Immature natural killer cell (primary cell): ENCODE measurements around the gene DUOX2. TPM values are rescaled to one million over a fixed set of nuclear protein-coding genes. Genes with fewer than 3 reads are reported as not detected.

Experiments
- DNase-seq, 3 donors: peaks; one replicate each; pipeline ENCODE4 v3.0.0; 2022; ENCODE audit warnings: mixed read lengths in 1 of 3
- H3K27ac Mint-ChIP-seq, 6 donors: one replicate each; pipeline ENCODE4 v1.8.0; 2020; ENCODE audit warnings: mixed read lengths in 6 of 6, mild to moderate bottlenecking in 5 of 6, inconsistent platforms in 4 of 6, moderate library complexity in 3 of 6
- H3K27me3 Mint-ChIP-seq, 3 donors: one replicate each; pipeline ENCODE4 v1.8.0; 2020 to 2021; ENCODE audit warnings: low read depth in 3 of 3, mild to moderate bottlenecking in 3 of 3, mixed read lengths in 3 of 3, moderate library complexity in 3 of 3, inconsistent platforms in 1 of 3
- H3K36me3 Mint-ChIP-seq, 3 donors: one replicate each; pipeline ENCODE4 v1.8.0; 2020; ENCODE audit warnings: mixed read lengths in 3 of 3, inconsistent platforms in 2 of 3, mild to moderate bottlenecking in 2 of 3
- H3K4me1 Mint-ChIP-seq, 2 donors: one replicate each; pipeline ENCODE4 v1.8.0; 2020; ENCODE audit warnings: inconsistent platforms in 2 of 2, mild to moderate bottlenecking in 2 of 2, mixed read lengths in 2 of 2, moderate library complexity in 1 of 2
- H3K4me3 Mint-ChIP-seq, 5 donors: one replicate each; pipeline ENCODE4 v1.8.0; 2020; ENCODE audit warnings: mild to moderate bottlenecking in 5 of 5, mixed read lengths in 5 of 5, inconsistent platforms in 3 of 5, moderate library complexity in 3 of 5
- H3K9me3 Mint-ChIP-seq, 6 donors: one replicate each; pipeline ENCODE4 v1.8.0; 2020; ENCODE audit warnings: mild to moderate bottlenecking in 6 of 6, mixed read lengths in 6 of 6, inconsistent platforms in 4 of 6, moderate library complexity in 3 of 6
- polyA plus RNA-seq, 3 donors: library from polyadenylated mRNA; unstranded; fragments of 300-500 nt; fragmentation: Illumina TruSeq; gene quantifications; one replicate each; pipeline ENCODE4 v1.2.3, GENCODE V29; 2021

The DUOX2 gene
- polyA plus RNA-seq, 3 donors from 2014 or later, result not detected

GRCh38 chr15:45120081-45120972, 6.4 kb upstream of the DUOX2 start:
- no peak overlapping the region for H3K27ac Mint-ChIP-seq
- peaks cover 14 to 16% of the 10 kb centered on the region in 2 donors for H3K4me1 Mint-ChIP-seq
- no peak for DNase-seq
- no peak overlapping the region for H3K4me3 Mint-ChIP-seq
- no peaks in the 10 kb centered on the region for H3K36me3 Mint-ChIP-seq
- no peaks in the 10 kb centered on the region for H3K9me3 Mint-ChIP-seq
- H3K27me3 Mint-ChIP-seq, result peaks cover 16 to 24% (median 22%) of the 10 kb centered on the region in 3 donors

DNA sequence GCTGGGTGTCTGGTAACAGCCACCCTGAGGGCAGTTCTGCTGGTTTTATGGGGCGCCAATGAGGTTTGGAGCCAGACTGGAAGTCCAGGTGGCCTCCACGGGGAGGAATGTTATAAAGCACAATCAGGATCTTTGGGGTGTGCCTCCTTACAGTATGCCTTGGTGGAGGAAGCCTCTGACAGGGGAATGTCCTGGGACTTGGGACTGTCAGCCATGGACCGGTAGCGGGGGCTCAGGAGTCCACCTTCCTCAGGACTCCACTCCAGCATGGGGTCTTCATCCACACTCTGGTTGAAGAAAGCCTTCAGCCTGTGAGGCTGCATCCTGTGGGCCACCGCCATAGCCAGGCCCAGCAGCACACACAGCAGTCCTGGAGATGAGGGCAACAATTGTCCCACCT, 5.0 kb upstream of the DUOX2 start:
- Mint-ChIP-seq H3K36me3 (no peaks in the 10 kb centered on the region), H3K4me3 (no peak overlapping the region), H3K4me1 (peaks cover 14 to 16% of the 10 kb centered on the region in 2 donors), H3K27ac (no peak overlapping the region), H3K9me3 (no peaks in the 10 kb centered on the region), H3K27me3 (peaks cover 16 to 28% (median 26%) of the 10 kb centered on the region in 3 donors)
- no peak for DNase-seq

- Mint-ChIP-seq H3K4me1 (peaks cover 14 to 16% of the 10 kb centered on the region in 2 donors), H3K27ac (no peak overlapping the region), H3K36me3 (no peaks in the 10 kb centered on the region), H3K9me3 (no peaks in the 10 kb centered on the region), H3K4me3 (peak overlapping the region; percentile 74 to 91 (median 83)), H3K27me3 (peaks cover 14 to 31% (median 26%) of the 10 kb centered on the region in 3 donors)
- DNase-seq, result peak; percentile 68 to 74 (median 73)
Observed at GRCh38 chr15:45118131-45118588, 4.2 kb upstream of the DUOX2 start.

DNA sequence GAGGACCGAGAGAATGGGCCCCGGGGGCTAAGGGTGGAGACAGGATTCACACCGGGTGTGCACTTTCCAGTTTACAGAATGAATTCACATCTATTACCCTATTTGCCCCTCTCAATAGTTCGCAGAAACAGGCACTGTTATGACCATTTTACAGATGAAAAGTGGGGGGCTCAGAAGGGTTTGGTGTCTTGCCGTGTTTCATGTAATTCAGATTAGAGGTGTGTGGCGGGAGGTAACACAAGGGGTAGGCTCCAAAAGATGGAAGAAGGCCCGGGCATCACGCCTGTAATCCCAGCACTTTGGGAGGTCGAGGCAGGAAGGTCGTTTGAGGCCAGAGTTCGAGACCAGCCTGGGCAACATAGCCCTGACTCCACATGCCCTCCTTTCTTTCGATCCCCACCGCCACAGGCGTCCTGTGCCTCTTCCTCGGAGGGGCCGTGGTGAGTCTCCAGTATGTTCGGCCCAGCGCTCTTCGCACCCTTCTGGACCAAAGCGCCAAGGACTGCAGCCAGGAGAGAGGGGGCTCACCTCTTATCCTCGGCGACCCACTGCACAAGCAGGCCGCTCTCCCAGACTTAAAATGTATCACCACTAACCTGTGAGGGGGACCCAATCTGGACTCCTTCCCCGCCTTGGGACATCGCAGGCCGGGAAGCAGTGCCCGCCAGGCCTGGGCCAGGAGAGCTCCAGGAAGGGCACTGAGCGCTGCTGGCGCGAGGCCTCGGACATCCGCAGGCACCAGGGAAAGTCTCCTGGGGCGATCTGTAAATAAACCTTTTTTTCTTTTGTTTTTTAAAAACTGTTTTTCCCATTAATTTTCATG, 3.5 kb upstream of the DUOX2 start:
- H3K36me3 Mint-ChIP-seq, result no peaks in the 10 kb centered on the region
- no peaks in the 10 kb centered on the region for H3K9me3 Mint-ChIP-seq
- H3K4me3 Mint-ChIP-seq, result peak overlapping the region; percentile 74 to 91 (median 83)
- peaks cover 11 to 31% (median 27%) of the 10 kb centered on the region in 3 donors for H3K27me3 Mint-ChIP-seq
- H3K27ac Mint-ChIP-seq, result no peak overlapping the region
- DNase-seq, result no peak
- peaks cover 14 to 16% of the 10 kb centered on the region in 2 donors for H3K4me1 Mint-ChIP-seq

DNA sequence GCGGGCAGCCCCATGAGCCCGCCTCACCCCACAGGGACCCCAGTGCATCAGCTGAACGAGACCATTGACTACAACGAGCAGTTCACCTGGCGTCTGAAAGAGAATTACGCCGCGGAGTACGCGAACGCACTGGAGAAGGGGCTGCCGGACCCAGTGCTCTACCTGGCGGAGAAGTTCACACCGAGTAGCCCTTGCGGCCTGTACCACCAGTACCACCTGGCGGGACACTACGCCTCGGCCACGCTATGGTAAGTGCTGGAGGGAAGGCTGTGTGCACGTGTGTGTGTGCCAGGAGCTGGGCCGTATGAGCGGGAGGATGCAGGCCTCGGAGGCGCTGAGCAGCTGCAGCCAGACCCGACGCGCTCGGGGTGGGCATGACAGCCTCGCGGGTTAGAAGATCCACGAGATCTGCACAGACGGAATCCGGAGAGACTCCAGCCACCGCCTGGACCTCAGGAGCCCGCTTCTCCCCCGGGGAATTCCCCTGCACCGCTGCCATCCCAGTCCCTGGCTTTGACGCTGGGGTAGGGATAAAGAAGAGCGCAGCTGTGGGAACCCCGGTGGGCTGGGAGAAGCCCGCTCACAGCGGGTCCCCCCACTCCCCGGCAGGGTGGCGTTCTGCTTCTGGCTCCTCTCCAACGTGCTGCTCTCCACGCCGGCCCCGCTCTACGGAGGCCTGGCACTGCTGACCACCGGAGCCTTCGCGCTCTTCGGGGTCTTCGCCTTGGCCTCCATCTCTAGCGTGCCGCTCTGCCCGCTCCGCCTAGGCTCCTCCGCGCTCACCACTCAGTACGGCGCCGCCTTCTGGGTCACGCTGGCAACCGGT, 2.7 kb upstream of the DUOX2 start:
- Mint-ChIP-seq H3K4me3 (peak overlapping the region in 3 of 5 donors; percentile 21 to 27 (median 27)), H3K27me3 (peaks cover 19 to 39% (median 34%) of the 10 kb centered on the region in 3 donors), H3K27ac (no peak overlapping the region), H3K36me3 (no peaks in the 10 kb centered on the region), H3K9me3 (peaks cover 0 to 1% (median 0%) of the 10 kb centered on the region in 6 donors), H3K4me1 (peaks cover 14 to 16% of the 10 kb centered on the region in 2 donors)
- DNase-seq, result no peak

GRCh38 chr15:45116006-45116481, 2.1 kb upstream of the DUOX2 start:
- H3K4me3 Mint-ChIP-seq, result peak overlapping the region in 2 of 5 donors; percentile 27
- no peaks in the 10 kb centered on the region for H3K36me3 Mint-ChIP-seq
- peaks cover 19 to 39% (median 34%) of the 10 kb centered on the region in 3 donors for H3K27me3 Mint-ChIP-seq
- H3K27ac Mint-ChIP-seq, result no peak overlapping the region
- DNase-seq, result no peak
- peaks cover 14 to 16% of the 10 kb centered on the region in 2 donors for H3K4me1 Mint-ChIP-seq
- H3K9me3 Mint-ChIP-seq, result peaks cover 0 to 1% (median 0%) of the 10 kb centered on the region in 6 donors

- DNase-seq, result no peak
- Mint-ChIP-seq H3K9me3 (peaks cover 0 to 1% (median 0%) of the 10 kb centered on the region in 6 donors), H3K36me3 (no peaks in the 10 kb centered on the region), H3K4me1 (peaks cover 14 to 16% of the 10 kb centered on the region in 2 donors), H3K27me3 (peaks cover 19 to 36% (median 34%) of the 10 kb centered on the region in 3 donors), H3K4me3 (peak overlapping the region in 1 of 5 donors; percentile 15), H3K27ac (no peak overlapping the region)
Observed at GRCh38 chr15:45115312-45115820, 1.4 kb upstream of the DUOX2 start.

- H3K4me1 Mint-ChIP-seq, result peaks cover 14 to 16% of the 10 kb centered on the region in 2 donors
- peaks cover 18 to 39% (median 34%) of the 10 kb centered on the region in 3 donors for H3K27me3 Mint-ChIP-seq
- no peak overlapping the region for H3K4me3 Mint-ChIP-seq
- no peaks in the 10 kb centered on the region for H3K36me3 Mint-ChIP-seq
- peaks cover 0 to 1% (median 0%) of the 10 kb centered on the region in 6 donors for H3K9me3 Mint-ChIP-seq
- H3K27ac Mint-ChIP-seq, result no peak overlapping the region
- DNase-seq, result no peak
Observed at GRCh38 chr15:45114751-45115085, 746 bp upstream of the DUOX2 start.

GRCh38 chr15:45113380-45113990, 487 bp downstream of the DUOX2 start:
- peaks cover 14 to 16% of the 10 kb centered on the region in 2 donors for H3K4me1 Mint-ChIP-seq
- H3K27ac Mint-ChIP-seq, result no peak overlapping the region
- no peak for DNase-seq
- H3K27me3 Mint-ChIP-seq, result peaks cover 23 to 39% (median 38%) of the 10 kb centered on the region in 3 donors
- no peak overlapping the region for H3K4me3 Mint-ChIP-seq
- peaks cover 0 to 1% (median 0%) of the 10 kb centered on the region in 6 donors for H3K9me3 Mint-ChIP-seq
- H3K36me3 Mint-ChIP-seq, result no peaks in the 10 kb centered on the region

GRCh38 chr15:45112591-45113379, 1.2 kb downstream of the DUOX2 start:
- H3K36me3 Mint-ChIP-seq, result no peaks in the 10 kb centered on the region
- no peak overlapping the region for H3K27ac Mint-ChIP-seq
- DNase-seq, result no peak
- peaks cover 0 to 1% (median 0%) of the 10 kb centered on the region in 6 donors for H3K9me3 Mint-ChIP-seq
- H3K4me1 Mint-ChIP-seq, result peaks cover 8 to 11% of the 10 kb centered on the region in 2 donors
- H3K27me3 Mint-ChIP-seq, result peaks cover 24 to 37% (median 34%) of the 10 kb centered on the region in 3 donors
- no peak overlapping the region for H3K4me3 Mint-ChIP-seq

DNA sequence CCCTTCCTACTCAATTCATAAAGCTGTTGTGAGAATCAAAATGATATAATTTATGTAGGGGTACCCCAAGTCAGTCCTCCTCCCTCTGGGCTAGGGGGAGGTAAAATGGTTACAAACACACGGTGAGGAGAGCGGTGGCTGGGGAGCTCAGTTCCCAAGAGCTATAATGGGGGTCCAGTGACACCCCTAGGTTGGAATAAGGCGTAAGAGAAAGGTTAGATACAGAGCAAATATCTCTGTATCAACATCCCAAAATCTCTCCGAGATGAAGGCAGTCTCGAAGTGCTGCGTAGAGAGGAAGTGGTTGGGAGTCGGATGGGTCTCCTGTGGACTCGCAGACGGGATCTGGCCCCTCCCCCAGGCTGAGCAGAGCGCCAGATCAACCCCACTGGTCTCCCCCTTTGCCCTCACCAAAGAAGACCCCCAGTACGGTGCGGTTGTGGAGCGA, 1.8 kb downstream of the DUOX2 start:
- Mint-ChIP-seq H3K4me3 (peak overlapping the region in 1 of 5 donors; percentile 33), H3K4me1 (peaks cover 2 to 5% of the 10 kb centered on the region in 2 donors), H3K27me3 (peaks cover 19 to 33% (median 29%) of the 10 kb centered on the region in 3 donors), H3K27ac (no peak overlapping the region), H3K36me3 (no peaks in the 10 kb centered on the region), H3K9me3 (peaks cover 0 to 1% (median 0%) of the 10 kb centered on the region in 6 donors)
- DNase-seq, result no peak
